Esophagus squamous epithelium (tissue), 4 donors: ENCODE data around the gene LSM3.

Source experiments
- POLR2A ChIP-seq, 4 donors: fragments of 450-650 bp; IDR thresholded peaks; one replicate each; pipeline ENCODE4 v1.6.1; 2017; ENCODE audit warnings: antibody characterized with exemption in 4 of 4, mild to moderate bottlenecking in 4 of 4, moderate library complexity in 3 of 4
- TF ChIP-seq, protein P1 (sequence below), 6 experiments: fragments of 450-650 bp in 4 of 6; fragments of 200-600 bp in 2 of 6; sonication (generic) in 2 of 6; IDR thresholded peaks; one replicate each; pipeline ENCODE4 v1.5.1; 2016 to 2019; ENCODE audit warnings: antibody characterized with exemption in 6 of 6, mild to moderate bottlenecking in 4 of 6, moderate library complexity in 4 of 6

- TF ChIP-seq, protein P1, sequence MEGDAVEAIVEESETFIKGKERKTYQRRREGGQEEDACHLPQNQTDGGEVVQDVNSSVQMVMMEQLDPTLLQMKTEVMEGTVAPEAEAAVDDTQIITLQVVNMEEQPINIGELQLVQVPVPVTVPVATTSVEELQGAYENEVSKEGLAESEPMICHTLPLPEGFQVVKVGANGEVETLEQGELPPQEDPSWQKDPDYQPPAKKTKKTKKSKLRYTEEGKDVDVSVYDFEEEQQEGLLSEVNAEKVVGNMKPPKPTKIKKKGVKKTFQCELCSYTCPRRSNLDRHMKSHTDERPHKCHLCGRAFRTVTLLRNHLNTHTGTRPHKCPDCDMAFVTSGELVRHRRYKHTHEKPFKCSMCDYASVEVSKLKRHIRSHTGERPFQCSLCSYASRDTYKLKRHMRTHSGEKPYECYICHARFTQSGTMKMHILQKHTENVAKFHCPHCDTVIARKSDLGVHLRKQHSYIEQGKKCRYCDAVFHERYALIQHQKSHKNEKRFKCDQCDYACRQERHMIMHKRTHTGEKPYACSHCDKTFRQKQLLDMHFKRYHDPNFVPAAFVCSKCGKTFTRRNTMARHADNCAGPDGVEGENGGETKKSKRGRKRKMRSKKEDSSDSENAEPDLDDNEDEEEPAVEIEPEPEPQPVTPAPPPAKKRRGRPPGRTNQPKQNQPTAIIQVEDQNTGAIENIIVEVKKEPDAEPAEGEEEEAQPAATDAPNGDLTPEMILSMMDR (IDR thresholded peaks at IDR 0.05): no peak
- TF ChIP-seq POLR2A (IDR thresholded peaks at IDR 0.05): no peak
These were observed 25.7 kb upstream of the LSM3 start for GRCh38 chr3:14152963-14153355.
